ENCODE results near the gene MAD2L1BP. TPM values are rescaled to one million over a fixed set of nuclear protein-coding genes. Genes with fewer than 3 reads are reported as not detected.

Gene MAD2L1BP
- polyA plus RNA-seq, 1 donor (not counting 4 experiments of a cell fraction or from before 2014, with no cell fraction given), result 34.2 TPM

DNA sequence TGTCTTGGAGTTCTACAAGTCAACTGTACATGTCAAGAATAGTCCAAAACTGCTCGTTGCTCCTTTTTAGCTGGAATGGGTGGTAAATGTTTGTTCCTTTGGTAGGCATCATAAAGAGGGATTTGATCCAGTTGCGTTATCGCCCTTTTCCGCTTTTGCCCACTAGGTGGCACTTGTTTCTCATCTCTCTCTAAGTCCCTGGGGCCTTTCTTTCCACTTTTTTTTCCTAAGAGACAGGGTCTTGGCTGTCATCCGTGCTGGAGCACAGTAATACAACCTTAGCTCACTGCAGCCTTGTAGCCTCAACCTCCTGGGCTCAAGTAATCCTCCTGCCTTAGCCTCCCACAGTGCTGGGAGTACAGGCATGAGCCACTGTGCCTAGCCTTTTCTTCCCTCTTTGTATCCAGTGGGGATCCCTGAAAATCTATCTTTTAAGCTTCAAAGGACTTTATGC lies 27.3 kb upstream of the MAD2L1BP start:
- H3K27me3 ChIP-seq (ENCODE audit: control insufficient read depth, extremely low read depth, insufficient read depth, low read length), result no peaks in the 10 kb centered on the region
- H4K20me1 ChIP-seq (ENCODE audit: control insufficient read depth, extremely low read depth, insufficient read depth, low read length), result no peaks in the 10 kb centered on the region
- dilution Hi-C loops (cut with MboI; ENCODE audit: extremely low pct_ligation_motif_present, low sequenced_read_pairs), result no loop called here
- FAIRE-seq (peak; percentile 20), DNase-seq (ENCODE audit: low read depth, low spot score) (no peak)
- no peaks in the 10 kb centered on the region for H3K9me1 ChIP-seq (ENCODE audit: control insufficient read depth, extremely low read depth, insufficient read depth, low read length)
- H3K79me2 ChIP-seq (ENCODE audit: control insufficient read depth, insufficient read depth, low read length), result no peaks in the 10 kb centered on the region
- H2AFZ ChIP-seq (ENCODE audit: control insufficient read depth, low read length), result no peak overlapping the region
- H3K36me3 ChIP-seq (ENCODE audit: control insufficient read depth in 2 of 2, extremely low read depth in 1 of 2, insufficient read depth in 2 of 2, low read length in 2 of 2), result peaks cover 23 to 26% of the 10 kb centered on the region in 2 experiments
- peaks cover 11% of the 10 kb centered on the region for H3K4me1 ChIP-seq (ENCODE audit: control insufficient read depth, extremely low read depth, insufficient read depth, low read length)
- H3K9ac ChIP-seq (ENCODE audit: control insufficient read depth, extremely low read depth, insufficient read depth, low read length), result no peak overlapping the region
- no peak overlapping the region for H3K27ac ChIP-seq (ENCODE audit: control insufficient read depth, insufficient read depth, low read length)
- no peak overlapping the region for H3K4me3 ChIP-seq (ENCODE audit: control insufficient read depth in 2 of 3, extremely low read depth in 1 of 3, insufficient read depth in 2 of 3, low read depth in 1 of 3, low read length in 3 of 3)
- H3K9me3 ChIP-seq (ENCODE audit: control insufficient read depth, low read depth, low read length), result no peaks in the 10 kb centered on the region
- H3K4me2 ChIP-seq (ENCODE audit: control insufficient read depth, extremely low read depth, insufficient read depth, low read depth, low read length), result no peak overlapping the region
- TF ChIP-seq, protein P1, sequence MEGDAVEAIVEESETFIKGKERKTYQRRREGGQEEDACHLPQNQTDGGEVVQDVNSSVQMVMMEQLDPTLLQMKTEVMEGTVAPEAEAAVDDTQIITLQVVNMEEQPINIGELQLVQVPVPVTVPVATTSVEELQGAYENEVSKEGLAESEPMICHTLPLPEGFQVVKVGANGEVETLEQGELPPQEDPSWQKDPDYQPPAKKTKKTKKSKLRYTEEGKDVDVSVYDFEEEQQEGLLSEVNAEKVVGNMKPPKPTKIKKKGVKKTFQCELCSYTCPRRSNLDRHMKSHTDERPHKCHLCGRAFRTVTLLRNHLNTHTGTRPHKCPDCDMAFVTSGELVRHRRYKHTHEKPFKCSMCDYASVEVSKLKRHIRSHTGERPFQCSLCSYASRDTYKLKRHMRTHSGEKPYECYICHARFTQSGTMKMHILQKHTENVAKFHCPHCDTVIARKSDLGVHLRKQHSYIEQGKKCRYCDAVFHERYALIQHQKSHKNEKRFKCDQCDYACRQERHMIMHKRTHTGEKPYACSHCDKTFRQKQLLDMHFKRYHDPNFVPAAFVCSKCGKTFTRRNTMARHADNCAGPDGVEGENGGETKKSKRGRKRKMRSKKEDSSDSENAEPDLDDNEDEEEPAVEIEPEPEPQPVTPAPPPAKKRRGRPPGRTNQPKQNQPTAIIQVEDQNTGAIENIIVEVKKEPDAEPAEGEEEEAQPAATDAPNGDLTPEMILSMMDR (optimal IDR thresholded peaks at IDR 0.05 in 1 of 3, IDR thresholded peaks at IDR 0.05 in 1 of 3, conservative IDR thresholded peaks at IDR 0.05 in 1 of 3; ENCODE audit: extremely low read depth in 1 of 3, insufficient read depth in 2 of 3, low read length in 3 of 3), result peak; percentile 78 to 86 (median 85)
- TF ChIP-seq EZH2 (IDR thresholded peaks at IDR 0.05; ENCODE audit: low read length), result no peak

DNA sequence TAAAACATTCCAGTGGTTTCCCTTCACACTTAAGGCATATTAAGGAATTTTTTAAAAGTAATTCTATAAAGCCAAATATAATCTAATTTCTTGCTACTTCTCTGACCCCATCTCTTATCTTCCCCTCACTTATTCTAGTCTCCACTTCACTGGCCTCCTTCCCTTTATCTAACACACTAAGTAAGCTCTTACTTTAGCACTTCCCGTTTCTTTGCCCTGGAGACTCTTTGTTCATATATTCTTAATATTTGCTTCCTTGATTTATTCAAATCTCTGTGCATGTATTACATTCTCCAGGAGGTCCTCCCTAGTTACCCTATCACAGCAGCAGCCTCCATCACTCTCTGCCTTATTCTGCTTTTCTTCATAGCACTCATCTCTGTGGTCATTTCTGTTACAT lies 26.8 kb upstream of the MAD2L1BP start:
- H3K36me3 ChIP-seq (ENCODE audit: control insufficient read depth in 2 of 2, extremely low read depth in 1 of 2, insufficient read depth in 2 of 2, low read length in 2 of 2), result peaks cover 26 to 28% of the 10 kb centered on the region in 2 experiments
- no peaks in the 10 kb centered on the region for H3K9me1 ChIP-seq (ENCODE audit: control insufficient read depth, extremely low read depth, insufficient read depth, low read length)
- H3K9me3 ChIP-seq (ENCODE audit: control insufficient read depth, low read depth, low read length), result no peaks in the 10 kb centered on the region
- DNase-seq (ENCODE audit: low read depth, low spot score) (no peak), FAIRE-seq (no peak)
- H3K9ac ChIP-seq (ENCODE audit: control insufficient read depth, extremely low read depth, insufficient read depth, low read length), result no peak overlapping the region
- H3K27ac ChIP-seq (ENCODE audit: control insufficient read depth, insufficient read depth, low read length), result no peak overlapping the region
- TF ChIP-seq, protein P1 (optimal IDR thresholded peaks at IDR 0.05 in 1 of 3, IDR thresholded peaks at IDR 0.05 in 1 of 3, conservative IDR thresholded peaks at IDR 0.05 in 1 of 3; ENCODE audit: extremely low read depth in 1 of 3, insufficient read depth in 2 of 3, low read length in 3 of 3), result no peak
- no peak for TF ChIP-seq EZH2 (IDR thresholded peaks at IDR 0.05; ENCODE audit: low read length)
- peaks cover 8% of the 10 kb centered on the region for H3K4me1 ChIP-seq (ENCODE audit: control insufficient read depth, extremely low read depth, insufficient read depth, low read length)
- no peak overlapping the region for H3K4me3 ChIP-seq (ENCODE audit: control insufficient read depth in 2 of 3, extremely low read depth in 1 of 3, insufficient read depth in 2 of 3, low read depth in 1 of 3, low read length in 3 of 3)
- no peak overlapping the region for H3K4me2 ChIP-seq (ENCODE audit: control insufficient read depth, extremely low read depth, insufficient read depth, low read depth, low read length)
- dilution Hi-C loops (cut with MboI; ENCODE audit: extremely low pct_ligation_motif_present, low sequenced_read_pairs), result no loop called here
- no peak overlapping the region for H2AFZ ChIP-seq (ENCODE audit: control insufficient read depth, low read length)
- H4K20me1 ChIP-seq (ENCODE audit: control insufficient read depth, extremely low read depth, insufficient read depth, low read length), result no peaks in the 10 kb centered on the region
- no peaks in the 10 kb centered on the region for H3K27me3 ChIP-seq (ENCODE audit: control insufficient read depth, extremely low read depth, insufficient read depth, low read length)
- H3K79me2 ChIP-seq (ENCODE audit: control insufficient read depth, insufficient read depth, low read length), result no peaks in the 10 kb centered on the region

Data from keratinocyte (primary cell).